OCI-LY1 (cell line): ENCODE data around the gene C17orf67.

ENCODE experiments used
- EZH2 ChIP-seq: fragments of 200-600 bp; sonication (generic), shearing (Covaris generic); IDR thresholded peaks from 2 replicates; pipeline ENCODE4 v1.8.0; 2017; ENCODE audit warnings: borderline replicate concordance, mixed run types, mild to moderate bottlenecking, antibody characterized with exemption, low read length, moderate library complexity, mixed read lengths
- TF ChIP-seq, protein P1 (sequence below): fragments of 200-600 bp; sonication (generic), shearing (Covaris generic); IDR thresholded peaks from 2 replicates; pipeline ENCODE4 v1.5.1; 2017; ENCODE audit warnings: mild to moderate bottlenecking, antibody characterized with exemption, low read length, moderate library complexity, mixed read lengths

DNA sequence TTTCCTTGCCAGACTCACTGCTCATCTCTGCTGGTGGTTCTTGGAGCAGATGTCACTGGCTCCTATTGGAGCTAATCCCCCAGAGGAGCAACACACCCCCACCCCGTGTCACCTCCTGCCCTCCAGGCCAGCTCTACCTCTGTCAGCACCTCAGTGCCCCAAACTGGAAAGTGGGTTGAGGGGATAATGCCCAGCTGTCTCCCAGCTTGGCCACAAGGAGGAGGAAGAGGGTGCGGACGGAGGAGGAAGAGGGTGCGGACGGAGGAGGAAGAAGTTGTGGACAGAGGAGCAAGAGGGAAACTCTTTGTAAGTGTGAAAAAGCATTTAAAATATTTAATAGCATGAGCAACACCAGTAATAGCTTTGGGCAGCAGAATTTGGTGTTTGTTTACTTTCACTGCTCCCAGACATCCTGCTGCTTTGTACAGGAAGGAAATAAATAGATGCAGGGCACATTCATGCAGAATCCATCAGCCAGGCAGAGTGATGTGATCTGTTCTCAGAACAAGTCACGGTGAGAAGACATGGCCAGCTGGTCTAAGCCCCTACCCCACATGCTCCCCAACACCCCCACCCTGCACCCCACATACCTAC is 82.5 kb downstream of the C17orf67 start:
- TF ChIP-seq, protein P1, sequence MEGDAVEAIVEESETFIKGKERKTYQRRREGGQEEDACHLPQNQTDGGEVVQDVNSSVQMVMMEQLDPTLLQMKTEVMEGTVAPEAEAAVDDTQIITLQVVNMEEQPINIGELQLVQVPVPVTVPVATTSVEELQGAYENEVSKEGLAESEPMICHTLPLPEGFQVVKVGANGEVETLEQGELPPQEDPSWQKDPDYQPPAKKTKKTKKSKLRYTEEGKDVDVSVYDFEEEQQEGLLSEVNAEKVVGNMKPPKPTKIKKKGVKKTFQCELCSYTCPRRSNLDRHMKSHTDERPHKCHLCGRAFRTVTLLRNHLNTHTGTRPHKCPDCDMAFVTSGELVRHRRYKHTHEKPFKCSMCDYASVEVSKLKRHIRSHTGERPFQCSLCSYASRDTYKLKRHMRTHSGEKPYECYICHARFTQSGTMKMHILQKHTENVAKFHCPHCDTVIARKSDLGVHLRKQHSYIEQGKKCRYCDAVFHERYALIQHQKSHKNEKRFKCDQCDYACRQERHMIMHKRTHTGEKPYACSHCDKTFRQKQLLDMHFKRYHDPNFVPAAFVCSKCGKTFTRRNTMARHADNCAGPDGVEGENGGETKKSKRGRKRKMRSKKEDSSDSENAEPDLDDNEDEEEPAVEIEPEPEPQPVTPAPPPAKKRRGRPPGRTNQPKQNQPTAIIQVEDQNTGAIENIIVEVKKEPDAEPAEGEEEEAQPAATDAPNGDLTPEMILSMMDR, result no peak
- no peak for TF ChIP-seq EZH2
